Stomach smooth muscle (tissue), 2 donors: ENCODE measurements around the gene PLCG1.
A peak's percentile ranks its signal among the peaks of the same experiment; 100 is the strongest.

ENCODE experiments used
- H3K27ac ChIP-seq: one replicate; pipeline ENCODE4 v1.7.0; 2013; ENCODE audit warnings: mild to moderate bottlenecking, low read length, inconsistent platforms
- H3K27me3 ChIP-seq, 2 donors: one replicate each; pipeline ENCODE4 v1.7.0; 2013; ENCODE audit warnings: low read length in 2 of 2; ENCODE audit not compliant: insufficient read depth in 2 of 2, control insufficient read depth in 1 of 2
- H3K36me3 ChIP-seq, 2 donors: one replicate each; pipeline ENCODE4 v1.7.0; 2013; ENCODE audit warnings: low read length in 2 of 2; ENCODE audit not compliant: control insufficient read depth in 2 of 2, insufficient read depth in 2 of 2
- H3K4me1 ChIP-seq: one replicate; pipeline ENCODE4 v1.7.0; 2013; ENCODE audit warnings: low read length; ENCODE audit not compliant: control insufficient read depth, insufficient read depth
- H3K4me3 ChIP-seq, 2 donors: one replicate each; pipeline ENCODE4 v1.7.0; 2013; ENCODE audit warnings: low read length in 2 of 2
- H3K9ac ChIP-seq, 2 donors: one replicate each; pipeline ENCODE4 v1.7.0; 2013; ENCODE audit warnings: low read length in 2 of 2, mild to moderate bottlenecking in 1 of 2
- H3K9me3 ChIP-seq, 2 donors: one replicate each; pipeline ENCODE4 v1.7.0; 2013; ENCODE audit warnings: low read length in 2 of 2; ENCODE audit not compliant: control insufficient read depth in 2 of 2
- donor health status: healthy.
- donor health status: Pancreatic carcinoma.

Gene PLCG1

DNA sequence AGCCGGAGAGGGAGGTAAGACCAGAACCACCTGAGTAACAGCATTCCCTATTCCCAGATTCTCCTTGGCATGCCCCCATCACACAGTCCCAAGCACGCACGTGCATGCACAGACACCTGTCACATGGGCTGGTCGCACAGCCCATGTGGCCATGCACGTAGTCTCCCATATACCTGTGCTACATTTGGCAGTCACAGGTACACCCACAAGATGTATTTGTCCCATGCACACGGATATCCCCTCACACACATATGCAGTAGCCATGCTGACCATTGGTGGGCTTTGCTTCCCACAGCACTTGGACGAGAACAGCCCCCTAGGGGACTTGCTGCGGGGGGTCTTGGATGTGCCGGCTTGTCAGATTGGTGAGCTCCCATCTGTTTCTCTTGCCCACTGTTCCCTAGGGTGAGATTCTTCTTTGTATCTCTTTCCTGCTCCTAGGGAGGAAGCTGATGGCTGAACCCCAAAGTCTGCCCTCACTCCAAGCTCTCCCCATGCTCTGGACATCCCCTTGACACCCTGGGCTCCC is 31.9 kb downstream of the PLCG1 start:
- H3K4me1 ChIP-seq = peaks cover 17% of the 10 kb centered on the region
- peaks cover 63 to 83% of the 10 kb centered on the region in 2 donors for H3K36me3 ChIP-seq
- no peak overlapping the region for H3K9ac ChIP-seq
- H3K9me3 ChIP-seq = no peaks in the 10 kb centered on the region
- H3K4me3 ChIP-seq = no peak overlapping the region
- H3K27ac ChIP-seq = peak overlapping the region; percentile 31
- no peaks in the 10 kb centered on the region for H3K27me3 ChIP-seq

DNA sequence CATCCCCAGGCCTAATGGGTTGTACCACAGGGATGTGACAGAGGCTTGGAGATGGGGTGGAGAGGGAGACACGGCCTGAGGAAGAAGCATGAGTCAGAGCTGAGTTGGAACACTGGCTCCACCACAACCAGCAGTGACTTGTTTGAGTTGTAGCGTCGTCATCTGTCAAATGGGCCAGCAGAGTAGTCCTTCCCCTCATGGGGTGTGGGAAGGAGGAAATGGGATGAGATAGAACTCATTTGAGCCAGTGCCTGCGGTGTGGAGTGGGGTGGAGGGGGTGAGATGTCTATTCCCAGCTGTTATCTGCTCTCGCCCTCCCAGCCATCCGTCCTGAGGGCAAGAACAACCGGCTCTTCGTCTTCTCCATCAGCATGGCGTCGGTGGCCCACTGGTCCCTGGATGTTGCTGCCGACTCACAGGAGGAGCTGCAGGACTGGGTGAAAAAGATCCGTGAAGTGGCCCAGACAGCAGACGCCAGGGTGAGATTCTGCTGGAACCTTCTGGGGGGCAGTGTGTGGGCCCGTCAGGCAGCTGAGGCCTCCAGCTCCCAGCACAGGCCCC is 32.5 kb downstream of the PLCG1 start:
- Histone ChIP-seq H3K27me3 (no peaks in the 10 kb centered on the region), H3K9ac (no peak overlapping the region), H3K36me3 (peaks cover 57 to 77% of the 10 kb centered on the region in 2 donors), H3K27ac (peak overlapping the region; percentile 46), H3K4me1 (peaks cover 24% of the 10 kb centered on the region), H3K9me3 (no peaks in the 10 kb centered on the region), H3K4me3 (no peak overlapping the region)

GRCh38 chr20:41170386-41171105 is 33.2 kb downstream of the PLCG1 start:
- no peaks in the 10 kb centered on the region for H3K27me3 ChIP-seq
- peaks cover 51 to 72% of the 10 kb centered on the region in 2 donors for H3K36me3 ChIP-seq
- no peaks in the 10 kb centered on the region for H3K9me3 ChIP-seq
- H3K4me1 ChIP-seq = peaks cover 30% of the 10 kb centered on the region
- H3K4me3 ChIP-seq = no peak overlapping the region
- peak overlapping the region; percentile 46 for H3K27ac ChIP-seq
- H3K9ac ChIP-seq = no peak overlapping the region

GRCh38 chr20:41171736-41172295 is 34.5 kb downstream of the PLCG1 start:
- Histone ChIP-seq H3K36me3 (peaks cover 38 to 63% of the 10 kb centered on the region in 2 donors), H3K9ac (no peak overlapping the region)

DNA sequence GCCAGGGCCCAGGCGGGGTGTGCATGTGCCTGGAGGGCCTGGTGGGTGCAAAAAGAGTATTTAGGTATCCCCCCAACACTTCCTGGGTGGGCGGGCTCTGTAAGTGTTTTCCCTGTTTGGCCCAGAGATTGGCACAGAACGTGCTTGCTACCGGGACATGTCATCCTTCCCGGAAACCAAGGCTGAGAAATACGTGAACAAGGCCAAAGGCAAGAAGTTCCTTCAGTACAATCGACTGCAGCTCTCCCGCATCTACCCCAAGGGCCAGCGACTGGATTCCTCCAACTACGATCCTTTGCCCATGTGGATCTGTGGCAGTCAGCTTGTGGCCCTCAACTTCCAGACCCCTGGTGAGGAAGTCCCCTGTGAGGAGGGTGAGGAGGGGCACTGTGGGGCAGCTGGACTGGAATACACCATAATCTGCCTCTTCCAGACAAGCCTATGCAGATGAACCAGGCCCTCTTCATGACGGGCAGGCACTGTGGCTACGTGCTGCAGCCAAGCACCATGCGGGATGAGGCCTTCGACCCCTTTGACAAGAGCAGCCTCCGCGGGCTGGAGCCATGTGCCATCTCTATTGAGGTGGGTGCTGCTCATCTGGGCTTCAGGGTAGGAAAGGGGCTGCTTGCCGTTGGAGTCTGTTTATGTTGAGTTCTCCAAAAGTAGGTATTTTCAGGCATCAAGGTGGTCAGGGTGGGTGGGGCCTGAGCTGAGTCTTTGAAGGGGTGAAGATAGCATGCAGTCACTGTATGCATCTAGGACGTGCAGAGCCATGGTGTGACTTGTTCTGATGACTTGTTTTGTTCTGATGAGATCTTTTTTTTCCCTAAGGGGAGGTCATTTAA is 35.2 kb downstream of the PLCG1 start:
- no peak overlapping the region for H3K9ac ChIP-seq
- no peaks in the 10 kb centered on the region for H3K9me3 ChIP-seq
- no peak overlapping the region for H3K4me3 ChIP-seq
- H3K27me3 ChIP-seq = no peaks in the 10 kb centered on the region
- H3K36me3 ChIP-seq = peaks cover 31 to 56% of the 10 kb centered on the region in 2 donors
- H3K27ac ChIP-seq = peak overlapping the region; percentile 62
- peaks cover 49% of the 10 kb centered on the region for H3K4me1 ChIP-seq

More at GRCh38 chr20:41171736-41172295, 34.5 kb downstream of the PLCG1 start:
- peaks cover 42% of the 10 kb centered on the region for H3K4me1 ChIP-seq
- H3K9me3 ChIP-seq = no peaks in the 10 kb centered on the region
- H3K27me3 ChIP-seq = no peaks in the 10 kb centered on the region
- H3K4me3 ChIP-seq = no peak overlapping the region
- H3K27ac ChIP-seq = peak overlapping the region; percentile 62

GRCh38 chr20:41173161-41173721 is 35.9 kb downstream of the PLCG1 start:
- H3K4me3 ChIP-seq = no peak overlapping the region
- peaks cover 25 to 49% of the 10 kb centered on the region in 2 donors for H3K36me3 ChIP-seq
- H3K4me1 ChIP-seq = peaks cover 56% of the 10 kb centered on the region
- no peaks in the 10 kb centered on the region for H3K27me3 ChIP-seq
- H3K9ac ChIP-seq = no peak overlapping the region
- no peaks in the 10 kb centered on the region for H3K9me3 ChIP-seq
- peak overlapping the region; percentile 79 for H3K27ac ChIP-seq

DNA sequence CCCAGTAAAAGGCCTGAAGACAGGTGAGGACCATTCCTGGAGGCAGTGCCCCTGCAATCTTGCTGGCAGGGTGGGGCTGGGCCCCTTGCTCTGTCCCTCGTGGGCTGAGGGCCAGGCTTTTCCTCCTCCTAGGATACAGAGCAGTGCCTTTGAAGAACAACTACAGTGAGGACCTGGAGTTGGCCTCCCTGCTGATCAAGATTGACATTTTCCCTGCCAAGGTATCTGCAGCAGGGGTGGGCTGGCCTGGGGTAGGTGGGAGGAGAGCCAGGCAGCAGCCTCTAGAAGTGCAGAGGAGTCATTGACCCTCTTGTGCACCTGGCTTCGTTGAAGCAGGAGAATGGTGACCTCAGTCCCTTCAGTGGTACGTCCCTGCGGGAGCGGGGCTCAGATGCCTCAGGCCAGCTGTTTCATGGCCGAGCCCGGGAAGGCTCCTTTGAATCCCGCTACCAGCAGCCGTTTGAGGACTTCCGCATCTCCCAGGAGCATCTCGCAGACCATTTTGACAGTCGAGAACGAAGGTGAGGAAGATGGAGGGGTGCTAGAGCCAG is 36.5 kb downstream of the PLCG1 start:
- Histone ChIP-seq H3K27me3 (no peaks in the 10 kb centered on the region), H3K36me3 (peaks cover 19 to 43% of the 10 kb centered on the region in 2 donors), H3K27ac (peak overlapping the region; percentile 79), H3K9me3 (no peaks in the 10 kb centered on the region), H3K4me3 (no peak overlapping the region), H3K4me1 (peaks cover 59% of the 10 kb centered on the region), H3K9ac (peak overlapping the region in 1 of 2 donors; percentile 12)

GRCh38 chr20:41174373-41174772 is 37.0 kb downstream of the PLCG1 start:
- no peaks in the 10 kb centered on the region for H3K27me3 ChIP-seq
- H3K9me3 ChIP-seq = no peaks in the 10 kb centered on the region
- H3K4me3 ChIP-seq = no peak overlapping the region
- H3K9ac ChIP-seq = no peak overlapping the region
- H3K27ac ChIP-seq = peak overlapping the region; percentile 79
- peaks cover 14 to 38% of the 10 kb centered on the region in 2 donors for H3K36me3 ChIP-seq
- H3K4me1 ChIP-seq = peaks cover 64% of the 10 kb centered on the region

- Histone ChIP-seq H3K27me3 (no peaks in the 10 kb centered on the region), H3K36me3 (peaks cover 11 to 34% of the 10 kb centered on the region in 2 donors), H3K4me1 (peaks cover 64% of the 10 kb centered on the region), H3K9ac (peak overlapping the region in 1 of 2 donors; percentile 13), H3K4me3 (no peak overlapping the region), H3K9me3 (no peaks in the 10 kb centered on the region), H3K27ac (peak overlapping the region; percentile 79)
Observed at GRCh38 chr20:41174782-41175181, 37.4 kb downstream of the PLCG1 start.

DNA sequence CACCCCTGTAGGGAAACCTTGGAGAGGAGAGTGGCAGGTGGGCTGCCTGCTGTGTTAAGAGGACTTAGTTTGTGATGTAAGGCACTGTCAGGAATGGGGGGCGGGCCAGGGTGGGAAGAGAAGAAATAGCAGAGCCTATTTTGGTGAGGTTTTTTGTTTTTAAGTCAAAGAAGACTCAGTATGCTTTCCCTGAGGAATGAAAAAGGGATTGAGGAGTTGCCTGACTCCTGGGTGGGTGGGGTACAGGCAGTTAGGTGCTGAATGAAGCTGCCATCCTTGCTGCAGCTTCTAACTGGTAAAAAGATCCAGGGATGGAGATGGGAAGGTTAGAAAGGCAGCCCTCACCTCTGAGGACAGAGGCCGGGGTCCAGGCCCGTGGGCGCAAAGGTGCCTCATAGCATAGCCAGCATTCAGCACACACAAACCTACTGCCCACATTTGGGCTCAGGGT is 37.9 kb downstream of the PLCG1 start:
- H3K36me3 ChIP-seq = peaks cover 11 to 29% of the 10 kb centered on the region in 2 donors
- H3K27ac ChIP-seq = peak overlapping the region; percentile 79
- H3K4me1 ChIP-seq = peaks cover 64% of the 10 kb centered on the region
- H3K9me3 ChIP-seq = no peaks in the 10 kb centered on the region
- H3K9ac ChIP-seq = peak overlapping the region in 1 of 2 donors; percentile 13
- H3K27me3 ChIP-seq = no peaks in the 10 kb centered on the region
- H3K4me3 ChIP-seq = no peak overlapping the region
